ENCODE measurements around the gene HEPHL1. TPM values are rescaled to one million over a fixed set of nuclear protein-coding genes. Genes with fewer than 3 reads are reported as not detected.
"Not testable (repeated sequence)": the region's sequence is repeated elsewhere in the genome, so short reads cannot be mapped to it uniquely, and the experiment has no call there.

HEPHL1 gene, protein sequence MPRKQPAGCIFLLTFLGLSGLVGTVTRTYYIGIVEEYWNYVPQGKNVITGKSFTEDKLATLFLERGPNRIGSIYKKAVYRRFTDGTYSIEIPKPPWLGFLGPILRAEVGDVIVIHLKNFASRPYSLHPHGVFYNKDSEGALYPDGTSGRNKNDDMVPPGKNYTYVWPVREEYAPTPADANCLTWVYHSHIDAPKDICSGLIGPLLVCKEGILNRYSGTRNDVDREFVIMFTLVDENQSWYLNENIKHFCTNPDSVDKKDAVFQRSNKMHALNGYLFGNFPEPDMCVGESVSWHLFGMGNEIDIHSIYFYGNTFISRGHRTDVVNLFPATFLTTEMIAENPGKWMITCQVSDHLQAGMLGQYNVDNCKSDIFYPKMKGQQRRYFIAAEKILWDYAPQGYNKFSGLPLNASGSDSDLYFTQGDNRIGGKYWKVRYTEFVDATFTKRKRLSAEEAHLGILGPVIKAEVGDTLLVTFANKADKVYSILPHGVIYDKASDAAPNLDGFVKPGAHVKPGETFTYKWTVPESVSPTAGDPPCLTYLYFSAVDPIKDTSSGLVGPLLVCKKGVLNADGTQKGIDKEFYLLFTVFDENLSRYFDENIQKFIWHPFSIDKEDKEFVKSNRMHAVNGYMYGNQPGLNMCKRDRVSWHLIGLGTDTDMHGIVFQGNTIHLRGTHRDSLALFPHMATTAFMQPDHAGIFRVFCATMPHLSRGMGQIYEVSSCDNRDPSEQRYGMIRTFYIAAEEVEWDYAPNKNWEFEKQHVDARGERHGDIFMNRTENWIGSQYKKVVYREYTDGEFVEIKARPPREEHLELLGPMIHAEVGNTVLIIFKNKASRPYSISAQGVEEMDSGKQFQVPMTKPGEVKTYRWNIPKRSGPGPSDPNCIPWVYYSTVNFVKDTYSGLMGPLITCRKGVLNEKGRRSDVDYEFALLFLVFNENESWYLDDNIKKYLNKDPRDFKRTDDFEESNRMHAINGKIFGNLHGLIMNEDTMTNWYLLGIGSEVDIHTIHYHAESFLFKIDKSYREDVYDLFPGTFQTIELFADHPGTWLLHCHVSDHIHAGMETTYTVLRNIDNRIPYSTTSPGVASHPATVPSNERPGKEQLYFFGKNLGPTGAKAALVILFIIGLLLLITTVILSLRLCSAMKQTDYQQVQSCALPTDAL
- total RNA-seq, result not detected
- long read RNA-seq, result 0 reads

DNA sequence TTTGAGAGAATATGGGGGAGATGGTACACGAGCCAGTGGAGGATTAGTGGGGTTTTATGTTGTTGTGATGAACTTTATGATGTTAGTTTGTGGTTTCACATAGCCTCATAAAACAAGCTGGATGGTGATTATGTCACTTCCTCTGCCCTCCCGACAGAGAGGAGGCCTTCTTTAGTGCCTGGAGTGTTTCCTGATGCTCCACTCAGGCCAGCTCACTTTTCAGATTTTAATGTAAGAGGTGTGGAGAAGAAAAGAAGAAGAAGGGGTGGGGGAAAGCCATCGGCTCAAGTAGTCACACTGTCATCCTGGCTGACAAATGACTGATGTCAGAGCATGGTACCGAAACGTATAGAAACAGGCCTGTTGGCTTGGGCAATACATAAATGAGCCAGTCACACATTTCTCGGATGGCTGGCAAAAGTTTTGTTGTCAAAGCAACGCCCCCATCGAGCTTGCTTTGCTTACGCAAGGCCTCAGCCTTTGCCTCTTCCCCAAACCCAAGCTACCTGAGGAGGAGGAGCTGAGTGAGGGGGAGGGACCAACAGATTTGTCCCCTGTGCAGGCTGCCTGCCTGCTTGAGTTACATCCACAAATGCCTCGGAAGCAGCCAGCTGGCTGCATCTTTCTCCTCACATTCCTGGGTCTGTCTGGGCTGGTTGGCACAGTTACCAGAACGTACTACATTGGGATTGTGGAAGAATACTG is at the start of gene HEPHL1:
Gene HEPHL1 (plus strand): TSS at position 578 of the 705 bp plus-strand sequence. CDS start 15 bp downstream, at position 593.
- no peak for ATAC-seq
- DNase-seq, result no peak
- intact Hi-C loops (cut with DNase I), result no loop called here

DNA sequence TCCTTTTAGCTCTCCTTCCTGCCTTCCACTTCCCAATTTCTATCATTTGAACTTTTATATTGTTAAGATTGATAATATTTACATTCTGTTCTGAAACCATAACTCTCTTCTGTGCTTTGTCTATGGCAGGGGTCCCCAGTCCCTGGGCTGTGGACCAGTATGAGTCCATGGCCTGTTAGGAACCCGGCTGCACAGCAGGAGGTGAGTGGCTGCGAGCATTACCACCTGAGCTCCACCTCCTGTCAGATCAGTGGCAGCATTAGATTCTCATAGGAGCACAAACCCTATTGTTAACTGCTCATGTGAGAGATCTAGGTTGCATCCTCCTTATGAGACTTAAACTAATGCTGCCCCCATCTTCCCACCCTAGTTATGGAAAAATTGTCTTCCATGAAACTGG is 48.4 kb upstream of the HEPHL1 start:
- intact Hi-C loops (cut with DNase I), result no loop called here
- no peak for ATAC-seq

DNA sequence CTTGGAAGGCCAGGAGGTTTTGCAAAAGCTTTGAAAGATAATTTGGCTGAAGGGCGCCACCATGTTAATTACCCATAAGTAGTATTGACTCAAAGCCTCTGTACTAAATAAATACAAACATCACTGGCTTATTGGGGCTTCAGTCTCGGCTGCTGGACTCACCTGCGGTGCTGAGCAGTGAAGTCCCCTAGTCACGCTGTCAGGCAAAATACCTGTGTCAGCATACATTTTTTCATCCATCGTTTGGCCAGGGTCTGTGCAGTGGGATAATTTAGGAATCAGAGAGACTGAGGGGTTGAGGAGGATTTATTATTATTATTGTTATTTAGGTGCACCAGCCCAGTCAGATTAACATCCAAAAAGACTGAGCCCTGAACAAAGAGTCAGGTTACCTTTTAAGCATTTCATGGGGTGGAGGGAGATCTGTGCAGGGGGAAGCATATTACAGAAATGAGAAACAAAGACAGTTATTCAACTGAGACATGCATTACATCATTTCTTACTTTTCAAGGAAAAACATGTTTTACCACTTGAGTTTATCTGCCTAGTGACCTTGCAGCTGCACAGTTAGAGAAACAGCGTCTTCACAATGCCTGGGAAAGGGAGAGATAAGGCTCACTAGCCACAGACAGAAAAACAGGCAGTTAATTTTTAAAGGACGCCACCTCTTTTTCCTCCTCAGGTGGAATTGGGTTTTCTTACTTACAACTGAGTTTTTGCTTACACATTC is 47.7 kb upstream of the HEPHL1 start:
- intact Hi-C loops (cut with DNase I); DNase-seq; ATAC-seq: not testable (repeated sequence)

More for the DNA sequence above, 48.4 kb upstream of the HEPHL1 start:
- no peak for DNase-seq

DNA sequence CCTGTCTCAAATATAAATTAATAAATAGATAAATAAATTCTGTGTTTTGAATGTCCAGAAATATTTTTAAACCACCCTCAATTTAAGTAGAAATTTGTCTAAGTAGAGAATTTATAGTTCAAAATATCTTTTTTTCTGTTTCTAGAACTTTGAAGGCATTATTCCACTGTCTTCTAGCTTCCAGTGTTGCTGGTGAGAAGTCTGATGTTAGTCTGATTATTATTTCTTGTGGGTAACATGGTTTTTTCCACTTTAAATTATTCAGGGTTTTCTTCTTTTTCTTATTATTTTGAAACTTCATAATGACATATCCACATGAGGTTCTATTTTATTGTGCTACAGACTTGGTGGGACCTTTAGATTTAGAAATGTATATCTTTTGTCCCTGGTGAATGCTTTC is 46.4 kb upstream of the HEPHL1 start:
- intact Hi-C loops (cut with DNase I), result no loop called here
- ATAC-seq (no peak), DNase-seq (no peak)

DNA sequence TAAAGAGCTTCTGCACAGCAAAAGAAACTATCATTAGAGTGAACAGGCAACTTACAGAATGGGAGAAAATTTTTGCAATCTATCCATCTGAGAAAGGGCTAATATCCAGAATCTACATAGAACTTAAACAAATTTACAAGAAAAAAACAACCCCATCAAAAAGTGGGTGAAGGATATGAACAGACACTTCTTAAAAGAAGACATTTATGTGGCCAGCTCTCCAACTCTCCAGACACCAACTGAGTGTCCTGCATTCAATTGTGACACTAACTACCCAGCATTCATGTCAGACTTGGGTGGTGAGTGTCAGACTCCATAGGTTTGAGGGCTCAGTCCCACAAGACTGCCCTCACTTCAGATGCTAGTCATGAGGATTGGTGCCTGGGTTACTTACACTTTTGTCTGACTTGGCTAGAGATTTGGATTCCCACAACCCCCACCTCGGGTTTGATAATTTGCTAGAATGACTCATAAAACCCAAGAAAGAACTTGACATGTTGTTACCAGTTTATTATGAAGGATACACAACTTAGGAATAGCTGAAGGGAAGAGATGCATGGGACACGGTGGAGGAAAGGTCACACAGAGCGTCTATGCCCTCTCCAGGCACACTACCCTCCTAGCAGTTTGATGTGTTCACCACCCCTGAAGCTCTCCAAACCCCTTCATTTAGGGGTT is 44.4 kb upstream of the HEPHL1 start:
- intact Hi-C loops (cut with DNase I); ATAC-seq; DNase-seq: not testable (repeated sequence)

GRCh38 chr11:93983542-93984195 is 37.5 kb upstream of the HEPHL1 start:
- ATAC-seq (no peak), DNase-seq (no peak)
- intact Hi-C loops (cut with DNase I), result no loop called here

DNA sequence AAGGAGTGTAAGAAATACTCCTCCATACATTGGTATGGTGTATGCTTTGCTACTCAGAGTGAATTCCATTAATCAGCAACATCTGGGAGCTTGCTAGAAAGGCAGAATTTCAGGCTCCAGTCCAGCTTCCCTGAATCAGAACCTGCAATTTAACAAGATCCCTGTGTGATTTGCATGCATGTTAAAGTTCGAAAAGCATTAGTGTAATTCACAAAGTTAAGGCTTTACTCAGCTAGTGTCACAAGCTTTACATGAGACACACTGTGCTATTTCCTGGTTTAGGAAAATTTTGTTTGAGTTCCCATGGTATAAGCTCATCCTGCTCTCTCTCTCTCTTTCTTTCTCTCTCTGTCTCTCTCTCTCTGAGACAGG is 37.0 kb upstream of the HEPHL1 start:
- DNase-seq (no peak), ATAC-seq (no peak)
- intact Hi-C loops (cut with DNase I), result no loop called here

DNA sequence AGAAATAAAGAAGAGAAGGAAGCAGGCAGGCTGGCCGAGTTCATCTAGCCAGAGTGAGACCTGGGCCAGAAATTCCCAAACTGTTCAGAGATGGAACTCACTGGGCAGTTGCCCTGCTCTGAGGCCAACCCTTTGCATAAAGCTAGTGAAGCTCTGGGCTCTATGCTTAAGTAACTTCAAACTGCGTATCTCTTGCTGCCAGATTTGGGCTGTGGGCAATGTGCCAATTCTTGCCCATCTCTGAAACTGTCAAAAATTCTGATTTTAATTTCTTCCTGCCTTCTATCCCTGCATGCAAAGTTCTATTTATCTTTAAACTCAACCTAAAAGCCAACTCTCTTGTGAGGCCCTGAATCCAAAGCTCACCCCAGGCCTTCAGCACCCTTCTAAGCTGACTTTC is 36.2 kb upstream of the HEPHL1 start:
- intact Hi-C loops (cut with DNase I), result no loop called here
- no peak for ATAC-seq

GRCh38 chr11:93986716-93987115 is 34.4 kb upstream of the HEPHL1 start:
- ATAC-seq (peak in 1 of 2 donors; percentile 14), DNase-seq (no peak)
- intact Hi-C loops (cut with DNase I), result no loop called here

More for the DNA sequence above, 36.2 kb upstream of the HEPHL1 start:
- no peak for DNase-seq

DNA sequence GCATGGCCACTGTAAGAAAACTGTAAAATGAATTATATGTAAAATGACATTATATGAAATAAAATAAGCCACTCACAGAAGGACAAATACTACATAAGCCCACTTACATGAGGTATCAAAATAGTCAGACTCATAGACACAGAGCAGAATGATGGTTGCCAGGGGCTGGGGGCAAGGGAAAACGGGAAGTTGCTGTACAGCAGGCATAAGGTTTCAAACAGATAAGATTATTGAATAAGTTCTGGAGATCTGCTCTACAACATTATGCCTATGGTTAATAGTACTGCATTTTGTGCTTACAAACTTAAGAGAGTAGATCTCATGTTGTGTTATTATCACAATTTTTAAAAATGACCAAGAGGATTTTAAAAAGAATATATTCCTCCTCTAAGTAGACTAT is 32.7 kb upstream of the HEPHL1 start:
- DNase-seq (no peak), ATAC-seq (no peak)
- intact Hi-C loops (cut with DNase I), result no loop called here

DNA sequence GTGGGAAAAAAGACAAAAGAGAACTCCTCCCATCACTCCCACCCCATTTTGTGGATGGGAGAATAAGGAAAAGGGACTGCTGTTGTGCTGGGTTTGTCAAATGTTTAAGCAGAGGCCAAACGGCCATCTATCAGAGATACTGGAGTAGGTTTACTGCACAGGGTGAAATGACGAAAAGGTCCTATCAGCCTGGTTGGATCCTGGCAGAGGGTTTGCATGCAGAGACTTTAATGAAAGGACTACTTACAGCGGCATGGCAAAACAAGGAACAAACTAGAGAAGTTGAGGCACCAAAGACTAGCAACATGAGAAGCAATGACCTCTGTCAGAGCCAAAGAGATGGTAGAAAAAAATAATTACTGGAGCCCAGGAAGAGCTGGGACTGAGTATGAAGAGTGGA is 32.2 kb upstream of the HEPHL1 start:
- intact Hi-C loops (cut with DNase I), result no loop called here
- ATAC-seq, result no peak
- DNase-seq, result no peak

DNA sequence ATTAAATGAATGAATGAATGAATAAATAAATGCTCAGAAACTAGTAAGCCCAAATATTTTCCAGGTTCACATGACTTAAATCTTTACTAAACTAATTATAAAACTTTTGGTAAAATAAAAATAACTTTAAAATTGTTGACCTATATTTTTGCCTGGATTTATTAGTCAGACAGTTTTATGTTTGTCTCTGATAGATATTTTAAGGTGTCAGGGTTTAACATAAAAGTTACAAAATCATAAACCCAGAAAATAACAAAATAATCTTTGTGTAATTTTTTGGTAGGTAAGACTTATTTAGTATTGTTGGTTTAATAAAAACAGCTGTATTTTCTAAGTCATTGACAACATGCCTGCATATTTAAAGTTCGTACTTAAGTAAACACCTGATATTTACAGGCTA is 27.4 kb upstream of the HEPHL1 start:
- intact Hi-C loops (cut with DNase I), result no loop called here
- ATAC-seq, result no peak

DNA sequence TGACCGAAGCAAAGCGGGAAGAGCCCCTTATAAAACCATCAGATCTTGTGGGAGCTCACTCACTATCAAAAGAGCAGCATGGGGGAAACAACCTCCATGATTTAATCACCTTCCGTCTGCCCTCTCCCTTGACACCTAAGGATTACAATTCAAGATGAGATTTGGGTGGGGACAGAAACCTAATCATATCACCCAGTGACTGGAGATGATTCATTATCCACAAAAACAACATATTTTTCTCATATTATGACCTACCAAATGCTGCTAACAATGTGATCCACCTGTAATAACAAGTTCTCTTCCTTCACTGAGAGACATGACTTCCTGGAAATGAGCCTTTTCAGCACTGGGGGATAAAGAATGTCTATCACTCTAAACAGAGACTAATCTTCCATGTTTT is 23.4 kb upstream of the HEPHL1 start:
- ATAC-seq (no peak), DNase-seq (no peak)
- intact Hi-C loops (cut with DNase I), result no loop called here

More for the DNA sequence above, 27.4 kb upstream of the HEPHL1 start:
- no peak for DNase-seq

GRCh38 chr11:94000659-94001058 is 20.5 kb upstream of the HEPHL1 start:
- intact Hi-C loops (cut with DNase I), result no loop called here
- DNase-seq, result no peak
- no peak for ATAC-seq

GRCh38 chr11:94002226-94002625 is 18.9 kb upstream of the HEPHL1 start:
- intact Hi-C loops (cut with DNase I), result no loop called here
- ATAC-seq (no peak), DNase-seq (no peak)

DNA sequence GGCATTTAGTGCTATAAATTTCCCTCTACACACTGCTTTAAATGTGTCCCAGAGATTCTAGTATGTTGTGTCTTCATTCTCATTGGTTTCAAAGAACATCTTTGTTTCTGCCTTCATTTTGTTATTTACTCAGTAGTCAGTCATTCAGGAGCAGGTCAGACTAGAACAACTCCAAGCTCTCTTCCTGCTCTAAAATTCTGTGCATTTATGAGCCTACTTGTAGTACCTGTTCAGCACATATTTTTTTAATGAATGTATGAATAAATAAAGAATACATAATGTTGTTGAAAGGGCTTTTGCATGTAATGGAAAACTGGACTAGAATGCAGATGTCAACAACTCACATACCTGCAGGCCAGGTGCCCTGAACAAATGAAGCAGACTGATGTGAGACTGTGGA is 13.7 kb upstream of the HEPHL1 start:
- ATAC-seq (no peak), DNase-seq (no peak)
- intact Hi-C loops (cut with DNase I), result no loop called here

DNA sequence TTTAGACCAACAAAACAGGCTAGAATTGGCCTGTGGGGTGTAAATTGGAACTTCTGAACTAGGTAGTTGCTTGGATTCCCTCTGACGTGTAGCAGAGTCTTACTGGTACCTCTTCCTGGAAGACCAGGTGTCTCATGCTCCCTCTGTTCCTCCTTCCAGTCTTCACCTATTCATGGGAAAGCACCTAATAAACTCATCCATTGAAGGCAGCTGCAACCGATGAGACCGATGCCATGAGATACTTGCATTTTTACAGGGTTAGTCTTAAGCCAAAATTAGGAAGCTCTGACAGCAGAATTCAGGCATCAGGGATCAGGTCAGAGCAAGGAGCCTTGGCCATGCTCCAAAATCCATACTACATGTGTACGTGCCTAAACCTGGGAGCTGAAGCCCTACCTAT is 13.2 kb upstream of the HEPHL1 start:
- intact Hi-C loops (cut with DNase I), result no loop called here
- ATAC-seq (no peak), DNase-seq (no peak)

Measured in left cardiac atrium (tissue), 4 donors.